Measurements from ENCODE around the gene RAB18. TPM values are rescaled to one million over a fixed set of nuclear protein-coding genes. Genes with fewer than 3 reads are reported as not detected.
"Not testable (repeated sequence)": the region's sequence is repeated elsewhere in the genome, so short reads cannot be mapped to it uniquely, and the experiment has no call there.

Gene RAB18
- total RNA-seq, 2 experiments from 2014 or later: 69.5 to 72.0 TPM

GRCh38 chr10:27482984-27483956 is 20.8 kb upstream of the RAB18 start:
- no peaks in the 10 kb centered on the region for H3K36me3 Mint-ChIP-seq (ENCODE audit: low read depth)

GRCh38 chr10:27485368-27485767 is 18.7 kb upstream of the RAB18 start:
- no peak for DNase-seq
- Mint-ChIP-seq H3K27me3 (peaks cover 11% of the 10 kb centered on the region), H3K36me3 (ENCODE audit: low read depth) (no peaks in the 10 kb centered on the region), H3K4me1 (no peaks in the 10 kb centered on the region), H3K27ac (no peak overlapping the region), H3K9me3 (peaks cover 6% of the 10 kb centered on the region), H3K4me3 (no peak overlapping the region)
- ChIA-PET POLR2A (no interaction called here), CTCF (interaction anchor here (2.0 kb wide), 1 partner anchor 38 kb away, joined by 5 read pairs; no protein-coding TSS in a partner anchor)

More at GRCh38 chr10:27482984-27483956, 20.8 kb upstream of the RAB18 start:
- no peaks in the 10 kb centered on the region for H3K9me3 Mint-ChIP-seq
- H3K27ac Mint-ChIP-seq: no peak overlapping the region
- DNase-seq: no peak
- H3K27me3 Mint-ChIP-seq: peaks cover 10% of the 10 kb centered on the region
- no peaks in the 10 kb centered on the region for H3K4me1 Mint-ChIP-seq
- no peak overlapping the region for H3K4me3 Mint-ChIP-seq
- ChIA-PET POLR2A (interaction anchor here (1.3 kb wide), 1 partner anchor 21 kb away, joined by 3 read pairs; the partner anchor contains the start of gene RAB18), CTCF (no interaction called here)

GRCh38 chr10:27485986-27486385 is 18.1 kb upstream of the RAB18 start:
- ChIA-PET CTCF (interaction anchor here (2.0 kb wide), 1 partner anchor 39 kb away, joined by 5 read pairs; no protein-coding TSS in a partner anchor), POLR2A (no interaction called here)
- no peak overlapping the region for H3K27ac Mint-ChIP-seq
- H3K9me3 Mint-ChIP-seq: peaks cover 12% of the 10 kb centered on the region
- H3K4me1 Mint-ChIP-seq: no peaks in the 10 kb centered on the region
- H3K4me3 Mint-ChIP-seq: no peak overlapping the region
- peaks cover under 1% of the 10 kb centered on the region for H3K36me3 Mint-ChIP-seq (ENCODE audit: low read depth)
- no peak for DNase-seq
- H3K27me3 Mint-ChIP-seq: peaks cover 14% of the 10 kb centered on the region

- H3K4me3 Mint-ChIP-seq: no peak overlapping the region
- ChIA-PET POLR2A (no interaction called here), CTCF (no interaction called here)
- H3K9me3 Mint-ChIP-seq: peaks cover 20% of the 10 kb centered on the region
- no peaks in the 10 kb centered on the region for H3K4me1 Mint-ChIP-seq
- no peak overlapping the region for H3K27ac Mint-ChIP-seq
- no peak for DNase-seq
- H3K27me3 Mint-ChIP-seq: peaks cover 15% of the 10 kb centered on the region
- H3K36me3 Mint-ChIP-seq (ENCODE audit: low read depth): peaks cover 10% of the 10 kb centered on the region
Measured at GRCh38 chr10:27490807-27491206, 13.3 kb upstream of the RAB18 start.

GRCh38 chr10:27494116-27494805 is 9.8 kb upstream of the RAB18 start:
- no peak overlapping the region for H3K27ac Mint-ChIP-seq
- peaks cover 20% of the 10 kb centered on the region for H3K9me3 Mint-ChIP-seq
- no peak for DNase-seq
- no peak overlapping the region for H3K4me3 Mint-ChIP-seq
- CTCF ChIA-PET: no interaction called here
- no peaks in the 10 kb centered on the region for H3K4me1 Mint-ChIP-seq
- peaks cover 10% of the 10 kb centered on the region for H3K36me3 Mint-ChIP-seq (ENCODE audit: low read depth)
- H3K27me3 Mint-ChIP-seq: peaks cover 11% of the 10 kb centered on the region
- POLR2A ChIA-PET: no interaction called here

DNA sequence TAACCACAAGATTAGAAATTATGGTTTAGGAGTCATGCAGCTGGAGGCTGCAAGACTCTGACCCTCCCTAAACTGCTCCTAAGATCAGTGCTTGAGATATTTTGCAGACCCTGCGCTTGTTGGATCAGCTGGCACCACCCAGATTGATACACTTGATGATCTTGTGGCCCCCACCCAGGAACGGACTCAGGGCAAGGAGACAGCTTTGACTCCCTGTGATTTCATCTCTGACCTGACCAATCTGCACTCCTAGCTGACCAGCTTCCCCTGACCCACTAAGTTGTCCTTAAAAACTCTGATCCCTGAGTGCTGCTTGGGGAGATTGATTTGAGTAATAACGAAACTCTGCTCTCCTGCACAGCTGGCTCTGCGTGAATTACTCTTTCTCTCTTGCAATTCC is 8.0 kb upstream of the RAB18 start:
- POLR2A ChIA-PET: no interaction called here
- CTCF ChIA-PET: no interaction called here
- Mint-ChIP-seq H3K27ac (no peak overlapping the region), H3K27me3 (peaks cover 6% of the 10 kb centered on the region), H3K4me1 (no peaks in the 10 kb centered on the region), H3K36me3 (ENCODE audit: low read depth) (peaks cover 7% of the 10 kb centered on the region), H3K4me3 (no peak overlapping the region), H3K9me3 (peaks cover 9% of the 10 kb centered on the region)
- no peak for DNase-seq

DNA sequence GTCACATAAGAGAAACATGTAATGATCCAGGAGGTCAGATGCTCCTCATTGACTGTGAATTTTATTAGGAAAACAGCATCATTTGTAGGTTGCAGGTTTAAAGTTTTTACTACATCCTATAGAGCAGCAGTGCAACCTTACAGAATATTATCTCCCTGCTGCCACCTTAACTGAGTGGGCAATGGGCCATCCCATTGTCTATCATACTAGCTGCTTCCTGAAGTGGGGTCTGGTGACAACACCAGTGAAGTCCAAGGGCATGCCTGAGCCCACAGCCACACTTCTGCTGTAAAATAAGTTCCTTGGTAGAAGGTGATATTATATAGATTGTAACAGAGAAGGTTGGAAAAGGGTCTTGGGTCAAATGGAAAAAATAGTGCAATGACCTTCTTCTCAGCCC is 4.0 kb upstream of the RAB18 start:
- no peaks in the 10 kb centered on the region for H3K27me3 Mint-ChIP-seq
- H3K4me3 Mint-ChIP-seq: no peak overlapping the region
- POLR2A ChIA-PET: no interaction called here
- H3K27ac Mint-ChIP-seq: no peak overlapping the region
- peaks cover 16% of the 10 kb centered on the region for H3K4me1 Mint-ChIP-seq
- peaks cover 2% of the 10 kb centered on the region for H3K9me3 Mint-ChIP-seq
- no peak for DNase-seq
- peaks cover 7% of the 10 kb centered on the region for H3K36me3 Mint-ChIP-seq (ENCODE audit: low read depth)
- CTCF ChIA-PET: no interaction called here

GRCh38 chr10:27500886-27501285 is 3.2 kb upstream of the RAB18 start:
- Mint-ChIP-seq H3K4me3 (no peak overlapping the region), H3K36me3 (ENCODE audit: low read depth) (peaks cover 7% of the 10 kb centered on the region), H3K27me3 (no peaks in the 10 kb centered on the region), H3K27ac (no peak overlapping the region), H3K9me3 (peaks cover 2% of the 10 kb centered on the region), H3K4me1 (peaks cover 21% of the 10 kb centered on the region)
- no peak for DNase-seq
- POLR2A ChIA-PET: no interaction called here
- CTCF ChIA-PET: no interaction called here

- POLR2A ChIA-PET: interaction anchor here (0.6 to 3.6 kb wide), 21 partner anchors 11 to 1029 kb away, joined by 3 to 37 read pairs (median 5); partner anchors contain the start of genes MASTL, WAC and YME1L1
- H3K4me3 Mint-ChIP-seq: peak overlapping the region; percentile 98
- peaks cover 15% of the 10 kb centered on the region for H3K36me3 Mint-ChIP-seq (ENCODE audit: low read depth)
- H3K9me3 Mint-ChIP-seq: no peaks in the 10 kb centered on the region
- peaks cover 41% of the 10 kb centered on the region for H3K4me1 Mint-ChIP-seq
- H3K27me3 Mint-ChIP-seq: no peaks in the 10 kb centered on the region
- DNase-seq: no peak
- CTCF ChIA-PET: interaction anchor here (0.7 to 2.7 kb wide), 10 partner anchors 10 to 865 kb away, joined by 3 to 8 read pairs (median 4); partner anchors contain the start of gene MPP7
- peak overlapping the region; percentile 94 for H3K27ac Mint-ChIP-seq
Measured at GRCh38 chr10:27503498-27504006, 552 bp upstream of the RAB18 start.

GRCh38 chr10:27504808-27505460 is 830 bp downstream of the RAB18 start:
- H3K9me3 Mint-ChIP-seq: no peaks in the 10 kb centered on the region
- no peaks in the 10 kb centered on the region for H3K27me3 Mint-ChIP-seq
- no peak for DNase-seq
- H3K27ac Mint-ChIP-seq: peak overlapping the region; percentile 94
- H3K36me3 Mint-ChIP-seq (ENCODE audit: low read depth): peaks cover 24% of the 10 kb centered on the region
- H3K4me1 Mint-ChIP-seq: peaks cover 50% of the 10 kb centered on the region
- ChIA-PET CTCF (interaction anchor here (0.7 to 2.7 kb wide), 7 partner anchors 9 to 798 kb away, joined by 3 to 8 read pairs (median 4); partner anchors contain the start of gene MPP7), POLR2A (interaction anchor here (0.9 to 3.6 kb wide), 19 partner anchors 9 to 1028 kb away, joined by 3 to 37 read pairs (median 6); partner anchors contain the start of genes ACBD5, MASTL, WAC and YME1L1)
- peak overlapping the region; percentile 98 for H3K4me3 Mint-ChIP-seq

GRCh38 chr10:27505537-27505936 is 1.4 kb downstream of the RAB18 start:
- not testable (repeated sequence) for H3K27me3 Mint-ChIP-seq, DNase-seq, H3K9me3 Mint-ChIP-seq
- ChIA-PET CTCF (interaction anchor here (0.7 to 2.7 kb wide), 2 partner anchors 8 to 254 kb away, joined by 4 to 8 read pairs; no protein-coding TSS in a partner anchor), POLR2A (interaction anchor here (1.4 to 3.6 kb wide), 6 partner anchors 9 to 1027 kb away, joined by 3 to 37 read pairs (median 22); partner anchors contain the start of gene WAC)
- Mint-ChIP-seq H3K36me3 (ENCODE audit: low read depth) (peaks cover 30% of the 10 kb centered on the region), H3K4me1 (peaks cover 54% of the 10 kb centered on the region), H3K4me3 (peak overlapping the region; percentile 62), H3K27ac (peak overlapping the region; percentile 22)

DNA sequence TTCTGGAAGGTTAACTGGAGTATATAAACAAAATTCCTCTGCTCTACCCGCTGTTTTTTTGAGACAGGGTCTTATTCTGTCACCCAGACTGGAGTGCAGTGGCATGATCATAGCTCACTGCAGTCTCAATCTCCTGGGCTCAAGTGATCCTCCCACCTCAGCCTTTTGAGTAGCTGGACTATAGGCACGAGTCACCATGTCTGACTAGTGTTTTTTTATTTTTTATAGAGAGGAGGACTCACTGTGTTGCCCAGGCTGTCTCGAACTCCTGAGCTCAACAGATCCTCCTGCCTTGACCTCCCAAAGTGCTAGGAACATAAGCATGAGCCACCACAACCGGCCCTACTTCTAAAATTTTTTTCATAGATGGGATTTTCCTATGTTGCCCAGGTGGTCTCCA is 2.2 kb downstream of the RAB18 start:
- DNase-seq: no peak
- Mint-ChIP-seq H3K27me3 (no peaks in the 10 kb centered on the region), H3K4me1 (peaks cover 54% of the 10 kb centered on the region), H3K27ac (no peak overlapping the region), H3K9me3 (no peaks in the 10 kb centered on the region), H3K36me3 (ENCODE audit: low read depth) (peaks cover 31% of the 10 kb centered on the region), H3K4me3 (peak overlapping the region; percentile 62)
- CTCF ChIA-PET: no interaction called here
- POLR2A ChIA-PET: interaction anchor here (1.4 kb wide), 1 partner anchor 14 kb away, joined by 3 read pairs; no protein-coding TSS in a partner anchor
